GM12892 (cell line): ENCODE data around the gene TMX1.

ENCODE experiments used
- POLR2A ChIP-seq: IDR thresholded peaks from 2 replicates; pipeline ENCODE4 v1.6.1; 2011; ENCODE audit warnings: low read depth, low read length, control low read depth
- POLR2AphosphoS5 ChIP-seq: IDR thresholded peaks from 2 replicates; pipeline ENCODE4 v1.6.1; 2011; ENCODE audit warnings: low read depth, low read length, control low read depth

DNA sequence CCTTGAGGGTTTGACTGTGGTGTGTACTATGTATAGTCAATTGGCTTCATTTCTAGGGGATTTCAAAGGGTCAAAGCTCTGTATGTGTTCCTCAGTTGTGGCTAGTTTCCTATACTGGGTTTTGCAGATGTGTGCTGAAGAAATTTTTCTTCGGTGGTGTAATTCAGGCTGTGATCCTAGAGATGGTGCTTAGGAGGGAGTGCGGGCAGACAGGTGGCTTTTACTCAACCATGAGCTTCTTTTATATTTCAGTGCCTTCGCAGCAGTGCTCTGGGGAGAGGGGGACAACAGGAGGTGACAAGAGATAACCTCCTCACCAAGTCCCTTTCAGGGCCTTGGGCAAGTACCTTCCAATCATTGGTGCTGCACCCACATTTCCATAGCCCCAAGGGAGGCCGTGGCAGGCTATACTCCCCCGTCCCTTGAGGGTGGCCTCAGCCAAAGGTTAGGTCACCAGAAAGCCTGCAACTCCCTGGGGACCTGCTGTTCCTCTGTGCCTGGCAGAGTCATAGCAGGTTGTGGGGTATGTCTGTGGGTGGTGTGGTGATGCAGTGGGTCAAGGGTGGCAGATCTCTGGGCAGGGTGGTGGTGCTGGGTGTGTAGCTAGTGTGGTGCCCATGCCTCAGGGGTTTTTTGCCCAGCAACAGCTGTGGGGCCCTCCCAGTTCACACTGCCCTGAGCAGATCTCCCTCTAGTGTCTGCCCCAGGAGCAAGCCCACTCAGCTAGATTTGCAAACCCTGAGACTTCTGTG, 37.0 kb upstream of the TMX1 start:
- TF ChIP-seq POLR2AphosphoS5: peak; percentile 32; the same call in 1 of the 2 replicates
- TF ChIP-seq POLR2A: no peak
